ENCODE measurements around the gene UNCX.
"Not testable (repeated sequence)": the region's sequence is repeated elsewhere in the genome, so short reads cannot be mapped to it uniquely, and the experiment has no call there.

UNCX gene
- 0 to 1.1 (median 0) reads per million in 17 experiments for total RNA-seq

DNA sequence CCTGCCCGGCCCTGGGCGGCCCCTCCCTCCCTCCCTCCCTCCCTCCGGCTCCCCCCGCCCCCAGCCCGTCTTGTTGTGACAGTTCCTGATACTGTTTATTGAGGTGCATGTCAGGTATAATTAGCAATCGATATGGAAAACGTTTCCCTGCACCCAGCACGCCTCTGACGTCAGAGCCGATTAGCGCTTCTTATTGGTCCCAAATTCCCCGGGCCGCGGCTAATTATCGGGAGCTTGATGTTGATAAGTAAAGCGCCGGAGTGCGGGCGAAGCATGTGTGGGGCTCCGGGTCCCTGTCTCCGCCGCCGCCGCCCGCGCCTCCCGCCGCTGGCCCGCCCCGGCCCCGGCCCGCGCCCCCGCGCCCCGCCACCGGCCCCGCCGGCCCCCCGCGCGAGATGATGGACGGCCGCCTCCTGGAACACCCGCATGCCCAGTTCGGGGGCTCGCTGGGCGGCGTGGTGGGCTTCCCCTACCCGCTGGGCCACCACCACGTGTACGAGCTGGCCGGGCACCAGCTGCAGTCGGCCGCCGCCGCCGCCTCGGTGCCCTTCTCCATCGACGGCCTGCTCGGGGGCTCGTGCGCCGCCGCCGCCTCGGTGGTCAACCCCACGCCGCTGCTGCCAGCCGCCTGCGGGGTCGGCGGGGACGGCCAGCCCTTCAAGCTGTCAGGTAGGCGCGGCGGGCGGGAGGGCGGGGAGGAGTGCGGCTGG lies at the start of gene UNCX:
TSS of gene UNCX (plus strand) at position 250 of the 710 bp plus-strand sequence. CDS start at position 396, 146 bp downstream.
- DNase-seq, result no peak

DNA sequence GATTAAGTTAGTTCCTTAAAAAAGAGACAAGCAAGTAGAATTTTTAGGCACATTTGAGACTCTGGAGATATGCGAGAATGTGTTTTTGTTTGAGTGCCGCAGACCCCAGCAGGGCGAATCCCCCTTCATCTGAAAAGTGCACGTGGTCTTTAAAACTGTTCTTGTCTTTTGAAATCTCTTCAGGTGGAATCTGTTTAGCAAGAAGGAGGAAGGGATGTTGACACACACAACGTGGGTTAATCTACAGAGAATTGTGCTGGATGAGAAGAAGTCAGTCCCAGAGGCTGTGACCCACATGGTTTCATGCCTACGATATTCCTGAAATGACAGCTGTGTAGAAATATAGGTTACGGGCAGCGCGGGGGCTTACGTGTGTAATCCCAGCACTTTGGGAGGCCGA lies 45.5 kb upstream of the UNCX start:
- DNase-seq, result no peak

DNA sequence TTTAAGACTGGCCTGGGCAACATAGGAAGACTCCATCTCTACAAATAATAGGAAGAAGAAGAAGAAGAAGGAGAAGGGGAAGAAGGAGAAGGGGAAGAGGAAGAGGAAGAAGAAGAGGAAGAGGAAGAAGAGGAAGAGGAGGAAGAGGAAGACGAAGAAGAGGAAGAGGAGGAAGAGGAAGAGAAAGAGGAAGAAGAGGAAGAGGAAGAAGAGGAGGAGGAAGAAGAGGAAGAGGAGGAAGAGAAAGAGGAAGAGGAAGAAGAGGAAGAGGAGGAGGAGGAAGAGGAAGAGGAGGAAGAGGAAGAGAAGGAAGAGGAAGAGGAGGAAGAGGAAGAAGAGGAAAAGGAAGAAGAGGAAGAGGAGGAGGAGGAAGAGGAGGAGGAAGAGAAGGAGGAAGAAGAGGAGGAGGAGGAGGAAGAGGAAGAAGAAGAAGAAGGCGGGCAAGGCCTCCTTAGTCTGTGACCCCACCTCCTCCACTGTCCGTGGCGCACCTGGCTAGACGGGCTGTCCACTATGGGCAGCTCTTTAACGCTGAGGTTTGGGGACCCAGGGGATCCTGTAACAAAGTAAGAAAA lies 43.9 kb upstream of the UNCX start:
- peak in 1 of 4 experiments; percentile 1 for DNase-seq

DNA sequence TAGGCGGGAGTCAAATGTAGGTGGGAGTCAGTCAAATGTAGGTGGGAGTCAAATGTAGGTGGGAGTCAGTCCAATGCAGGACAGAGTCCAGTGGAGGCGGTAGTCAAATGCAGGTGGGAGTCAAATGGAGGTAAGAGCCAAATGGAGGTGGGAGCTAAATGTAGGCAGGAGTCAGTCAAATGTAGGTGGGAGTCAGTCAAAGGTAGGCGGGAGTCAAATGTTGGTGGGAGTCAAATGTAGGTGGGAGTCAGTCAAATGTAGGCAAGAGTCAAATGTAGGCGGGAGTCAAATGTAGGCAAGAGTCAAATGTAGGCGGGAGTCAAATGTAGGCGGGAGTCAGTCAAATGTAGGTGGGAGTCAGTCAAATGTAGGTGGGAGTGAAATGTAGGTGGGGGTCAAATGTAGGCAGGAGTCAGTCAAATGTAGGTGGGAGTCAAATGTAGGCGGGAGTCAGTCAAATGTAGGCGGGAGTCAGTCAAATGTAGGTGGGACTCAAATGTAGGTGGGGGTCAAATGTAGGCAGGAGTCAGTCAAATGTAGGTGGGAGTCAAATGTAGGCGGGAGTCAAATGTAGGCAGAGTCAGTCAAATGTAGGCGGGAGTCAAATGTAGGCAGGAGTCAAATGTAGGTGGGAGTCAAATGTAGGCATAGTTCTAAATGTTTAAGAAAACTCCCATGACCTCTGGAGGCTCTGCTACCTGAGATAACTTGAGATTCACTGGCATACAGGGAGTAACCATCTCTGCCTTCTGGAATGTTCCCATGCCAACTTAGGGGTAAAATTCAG lies 42.5 kb upstream of the UNCX start:
- no peak for DNase-seq

DNA sequence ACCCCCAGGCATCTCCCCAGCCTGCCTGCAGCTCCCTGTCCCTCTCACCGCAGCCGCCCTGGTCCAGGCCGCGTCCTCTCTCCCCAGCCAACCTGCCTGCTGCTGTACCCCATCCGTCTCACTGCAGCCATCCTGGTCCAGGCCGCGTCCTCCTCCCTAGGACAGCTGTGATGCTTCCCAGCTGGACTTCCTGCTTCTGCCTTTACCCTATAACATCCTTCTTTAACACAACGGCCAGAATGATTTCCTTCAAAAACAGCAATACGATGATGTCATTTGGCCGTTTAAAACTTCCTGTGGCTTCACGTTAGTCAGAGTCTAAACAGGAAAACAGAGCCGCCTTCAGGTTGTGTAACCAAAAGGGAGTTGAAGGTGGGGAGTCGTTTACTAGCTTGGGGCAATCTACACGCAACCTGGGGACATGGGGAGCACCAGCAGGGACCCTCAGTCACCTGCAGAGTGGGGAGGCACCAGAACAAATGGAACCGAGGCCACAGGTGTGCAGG lies 40.4 kb upstream of the UNCX start:
- DNase-seq, result peak; percentile 69 to 88 (median 76)

DNA sequence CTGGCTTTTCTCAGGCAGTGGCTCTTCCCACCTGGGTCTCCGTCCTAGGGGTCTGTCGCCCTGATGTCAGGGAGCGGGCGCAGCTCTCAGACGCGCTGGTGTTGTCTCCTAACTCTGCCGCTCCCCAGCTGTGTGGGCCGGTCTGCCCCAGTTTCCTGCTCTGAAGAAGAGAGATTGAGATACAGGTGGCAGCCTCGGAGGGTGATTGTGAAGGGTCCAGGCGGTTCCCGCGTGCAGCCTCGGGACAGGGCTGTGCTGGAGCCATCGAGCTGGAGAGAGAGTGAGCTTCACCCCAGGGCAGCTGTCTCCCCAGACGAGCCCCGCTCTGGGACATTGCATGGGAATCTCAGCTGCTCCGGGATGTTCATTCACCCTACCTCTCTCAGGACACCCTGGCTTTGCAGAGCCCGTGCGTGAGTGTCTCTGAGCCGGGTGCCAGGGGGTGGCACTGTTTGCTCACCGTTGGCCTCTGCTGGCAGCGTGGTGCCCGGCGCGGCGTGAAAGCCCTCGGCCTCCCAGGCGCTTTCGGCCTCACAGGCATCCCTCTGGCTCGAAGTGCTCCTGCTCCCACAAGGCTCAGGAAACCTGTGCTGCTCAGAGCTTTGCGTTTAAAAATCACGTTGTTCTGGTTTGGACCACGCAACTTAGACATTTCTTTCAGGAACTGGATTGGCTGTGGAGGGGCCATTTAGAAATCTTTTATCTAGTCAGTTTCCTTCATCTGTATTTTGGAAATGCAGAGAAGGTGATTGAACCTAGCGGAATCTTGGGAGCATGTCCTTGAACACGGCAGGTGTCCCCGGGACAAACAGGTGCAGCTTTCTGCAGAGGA lies 38.9 kb upstream of the UNCX start:
- peak; percentile 57 to 78 (median 62) for DNase-seq

DNA sequence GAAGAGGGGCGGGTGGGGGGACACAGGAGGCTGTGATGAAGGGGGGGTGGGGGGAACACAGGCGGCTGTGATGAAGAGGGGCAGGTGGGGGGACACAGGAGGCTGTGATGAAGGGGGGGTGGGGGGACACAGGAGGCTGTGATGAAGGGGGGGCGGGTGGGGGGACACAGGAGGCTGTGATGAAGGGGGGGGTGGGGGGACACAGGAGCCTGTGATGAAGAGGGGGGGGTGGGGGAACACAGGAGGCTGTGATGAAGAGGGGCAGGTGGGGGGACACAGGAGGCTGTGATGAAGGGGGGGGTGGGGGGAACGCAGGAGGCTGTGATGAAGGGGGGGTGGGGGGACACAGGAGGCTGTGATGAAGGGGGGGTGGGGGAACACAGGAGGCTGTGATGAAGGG lies 36.2 kb upstream of the UNCX start:
- not testable (repeated sequence) for DNase-seq

DNA sequence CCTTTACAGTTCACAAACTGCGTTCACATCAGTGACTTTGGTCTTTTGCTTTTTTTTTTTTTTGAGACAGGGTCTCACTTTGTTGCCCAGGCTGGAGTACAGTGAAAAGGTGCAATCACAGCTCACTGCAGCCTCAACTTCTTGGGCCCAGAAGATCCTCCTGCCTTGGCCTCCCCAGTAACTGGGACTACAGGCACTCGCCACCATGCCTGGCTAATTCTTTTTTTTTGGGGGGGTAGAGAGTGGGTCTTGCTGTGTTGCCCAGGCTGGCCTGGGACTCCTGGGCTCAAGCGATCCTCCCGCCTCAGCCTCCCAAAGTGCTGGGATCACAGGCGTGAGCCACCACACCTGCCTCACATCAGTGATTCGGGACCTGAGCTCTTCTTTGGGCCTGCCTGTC lies 35.7 kb upstream of the UNCX start:
- DNase-seq, result no peak

DNA sequence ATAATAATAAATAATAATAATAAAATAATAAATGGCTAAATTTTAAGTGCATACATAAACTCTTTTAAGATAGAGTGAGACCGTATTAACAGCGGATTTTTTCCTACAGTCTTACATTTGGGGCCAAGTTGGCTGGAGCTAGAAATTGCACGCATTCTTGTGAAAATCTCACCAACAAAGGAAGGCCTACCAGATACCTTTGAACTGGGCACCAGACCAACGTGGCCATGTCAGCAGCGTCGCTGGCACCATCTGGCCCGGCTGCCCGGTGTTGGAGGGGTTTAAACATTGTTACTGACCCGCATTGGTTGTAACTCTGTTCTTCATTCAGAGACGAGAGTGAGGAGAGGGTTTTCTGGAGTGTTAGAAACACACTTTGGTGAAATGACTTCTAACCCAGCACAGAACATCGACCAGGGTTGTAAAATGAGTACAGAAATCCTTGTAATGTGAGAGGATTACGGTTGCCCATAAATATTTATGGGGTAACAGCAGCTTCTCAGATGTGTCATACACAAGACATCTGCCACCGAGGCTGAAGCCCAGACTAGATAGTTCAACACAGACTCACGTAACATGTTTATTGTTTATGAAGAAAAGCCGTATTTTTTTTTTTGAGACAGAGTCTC lies 34.6 kb upstream of the UNCX start:
- DNase-seq, result no peak

DNA sequence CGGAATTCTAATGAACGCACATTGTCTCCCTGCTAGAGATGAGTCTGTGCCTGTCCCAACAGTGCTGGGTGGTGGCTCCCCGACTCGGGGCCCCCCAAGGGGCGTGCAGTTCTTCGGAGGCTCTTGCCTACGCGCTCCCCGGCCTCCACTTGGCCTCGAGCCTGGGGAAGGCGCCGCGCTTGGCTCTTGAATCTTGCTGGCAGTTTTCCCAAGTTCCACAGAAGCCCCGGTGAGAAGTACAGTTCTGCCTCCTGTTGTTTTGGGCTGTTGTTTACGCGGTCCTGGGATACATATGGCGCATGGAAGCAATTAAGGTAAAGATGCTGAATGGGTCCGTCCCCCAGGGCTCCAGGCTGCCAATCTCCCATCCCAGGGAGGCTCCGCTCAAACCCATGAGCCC lies 32.6 kb upstream of the UNCX start:
- no peak for DNase-seq

DNA sequence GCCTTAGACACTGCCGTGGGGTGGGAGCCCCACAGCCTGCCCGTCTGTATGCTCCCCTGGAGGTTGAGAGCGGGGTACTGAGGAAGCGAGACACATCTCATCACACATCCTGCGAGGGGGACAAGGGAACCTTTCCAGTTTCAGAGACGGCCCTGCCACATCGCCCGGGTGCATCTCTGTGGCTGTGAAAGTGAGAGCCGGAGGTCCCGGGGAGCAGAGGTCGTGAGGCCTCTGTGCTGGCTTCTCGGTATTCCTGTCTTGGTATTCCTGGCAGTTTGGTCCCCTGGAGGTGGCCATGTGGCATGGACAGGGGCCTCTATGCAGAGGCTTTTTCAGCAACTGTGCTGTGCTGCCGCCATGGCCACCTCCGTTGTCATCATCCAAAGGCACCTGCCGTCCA lies 30.8 kb upstream of the UNCX start:
- DNase-seq, result no peak

DNA sequence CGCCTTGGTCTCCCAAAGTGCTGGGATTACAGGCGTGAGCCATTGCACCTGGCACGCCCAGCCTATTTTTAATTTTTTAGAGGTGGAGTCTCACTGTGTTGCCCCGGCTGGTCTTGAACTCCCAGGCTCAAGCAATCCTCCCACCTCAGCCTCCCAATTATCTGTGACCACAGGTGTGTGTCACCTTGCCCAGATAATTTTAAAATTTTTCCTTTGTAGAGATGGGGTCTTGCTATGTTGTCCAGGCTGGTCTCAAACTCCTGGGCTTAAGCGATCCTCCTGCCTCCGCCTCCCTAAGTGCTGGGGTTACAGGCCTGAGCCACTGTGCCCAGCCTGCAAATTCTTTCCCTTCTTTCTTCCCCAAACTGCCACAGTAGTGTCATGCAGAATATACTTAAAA lies 29.8 kb upstream of the UNCX start:
- not testable (repeated sequence) for DNase-seq

DNA sequence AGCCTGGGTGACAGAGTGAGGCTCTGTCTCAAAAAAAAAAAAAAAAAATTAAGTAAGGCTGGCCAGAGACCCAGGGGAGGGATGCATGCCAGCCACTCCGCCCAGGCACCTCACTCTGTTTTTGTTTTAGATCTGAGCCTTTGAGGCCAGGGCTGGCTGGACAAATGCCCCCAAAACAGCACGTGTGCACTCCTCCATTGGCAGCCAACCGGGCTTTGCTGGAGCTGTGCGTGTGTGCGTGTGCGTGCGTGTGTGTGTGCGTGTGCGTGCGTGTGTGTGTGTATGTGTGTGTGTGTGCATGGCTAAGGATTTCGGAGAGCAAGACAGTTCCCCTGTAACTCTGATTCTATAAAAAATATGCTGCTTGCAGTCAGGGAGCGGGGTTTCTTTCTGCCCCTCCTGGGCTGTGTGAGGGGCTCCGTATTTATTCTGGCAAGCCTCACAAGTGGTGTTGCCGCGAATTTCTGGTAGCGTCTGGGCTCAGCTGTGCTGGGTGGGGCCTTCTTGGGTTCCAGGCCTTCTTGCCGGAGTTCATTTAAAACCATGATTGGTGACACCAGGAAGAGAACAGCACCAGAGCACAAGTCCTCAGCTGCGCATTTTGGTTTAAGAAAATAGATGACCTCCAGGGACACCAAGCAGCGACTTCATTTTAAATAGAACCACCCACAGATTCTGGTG lies 28.1 kb upstream of the UNCX start:
- DNase-seq, result no peak

DNA sequence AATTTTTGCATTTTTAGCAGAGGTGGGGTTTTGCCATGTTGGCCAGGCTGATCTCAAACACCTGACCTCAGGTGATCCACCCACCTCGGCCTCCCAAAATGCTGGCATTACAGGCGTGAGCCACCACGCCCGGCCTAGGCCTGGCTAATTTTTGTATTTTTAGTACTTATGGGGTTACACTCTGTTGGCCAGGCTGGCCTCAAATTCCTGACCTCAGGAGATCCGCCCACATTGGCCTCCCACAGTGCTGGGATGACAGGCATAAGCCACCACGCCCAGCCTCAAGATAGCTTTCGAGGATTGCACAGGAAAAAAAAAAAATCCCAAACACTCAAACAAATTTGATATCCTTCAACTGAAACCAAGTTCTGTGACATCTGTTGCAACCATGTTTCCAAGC lies 26.9 kb upstream of the UNCX start:
- DNase-seq, result not testable (repeated sequence)

DNA sequence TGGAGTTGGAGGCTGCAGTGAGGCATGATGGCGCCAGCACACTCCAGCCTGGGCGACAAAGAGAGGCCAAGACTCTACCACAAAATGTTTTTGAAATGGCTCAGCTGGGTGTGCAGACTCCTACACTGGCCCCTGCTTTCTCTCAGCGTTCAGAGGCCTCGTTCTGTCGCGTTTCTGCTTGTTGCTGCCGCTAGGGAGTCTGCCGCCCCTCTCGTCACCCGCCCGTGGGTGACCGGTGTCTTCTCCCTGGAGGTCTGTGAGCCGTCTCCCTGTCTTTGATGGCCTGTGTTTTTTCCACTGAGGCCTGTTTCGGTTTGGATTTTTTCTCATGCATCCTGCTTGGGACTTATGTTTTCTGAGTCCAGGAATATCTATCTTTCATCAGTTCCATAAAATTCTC lies 23.6 kb upstream of the UNCX start:
- DNase-seq, result no peak

DNA sequence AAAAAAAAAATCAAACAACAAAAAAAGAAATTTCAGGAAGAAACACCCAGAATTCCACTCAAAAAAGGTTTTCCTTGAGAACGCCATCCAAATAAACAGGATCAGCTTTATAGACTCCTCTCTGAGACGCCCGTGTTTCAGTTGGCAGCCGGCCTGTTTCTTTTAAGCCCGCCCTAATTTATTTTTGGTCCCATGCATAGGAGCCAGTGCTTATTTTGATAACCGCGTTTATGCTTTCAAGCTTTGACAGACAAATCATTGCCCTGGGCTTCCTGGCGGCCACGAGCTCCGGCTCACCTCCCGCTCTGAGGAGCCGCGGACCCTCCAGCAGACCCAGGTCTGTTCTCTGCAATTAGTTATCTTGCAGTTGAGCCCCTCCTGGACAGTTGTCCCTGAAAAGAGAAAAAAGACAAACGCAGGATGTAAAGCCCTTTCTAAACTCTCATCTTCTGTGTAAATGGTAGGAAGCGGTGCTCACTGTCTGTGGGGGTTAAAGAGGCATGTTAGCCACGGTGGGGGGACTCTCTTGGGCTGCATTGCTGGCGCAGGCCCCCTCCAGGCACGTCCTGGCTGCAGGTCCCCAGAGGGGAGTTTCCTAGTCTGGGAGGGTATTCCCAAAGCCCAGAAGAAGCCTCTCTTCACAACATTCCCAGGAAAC lies 22.2 kb upstream of the UNCX start:
- DNase-seq, result no peak

DNA sequence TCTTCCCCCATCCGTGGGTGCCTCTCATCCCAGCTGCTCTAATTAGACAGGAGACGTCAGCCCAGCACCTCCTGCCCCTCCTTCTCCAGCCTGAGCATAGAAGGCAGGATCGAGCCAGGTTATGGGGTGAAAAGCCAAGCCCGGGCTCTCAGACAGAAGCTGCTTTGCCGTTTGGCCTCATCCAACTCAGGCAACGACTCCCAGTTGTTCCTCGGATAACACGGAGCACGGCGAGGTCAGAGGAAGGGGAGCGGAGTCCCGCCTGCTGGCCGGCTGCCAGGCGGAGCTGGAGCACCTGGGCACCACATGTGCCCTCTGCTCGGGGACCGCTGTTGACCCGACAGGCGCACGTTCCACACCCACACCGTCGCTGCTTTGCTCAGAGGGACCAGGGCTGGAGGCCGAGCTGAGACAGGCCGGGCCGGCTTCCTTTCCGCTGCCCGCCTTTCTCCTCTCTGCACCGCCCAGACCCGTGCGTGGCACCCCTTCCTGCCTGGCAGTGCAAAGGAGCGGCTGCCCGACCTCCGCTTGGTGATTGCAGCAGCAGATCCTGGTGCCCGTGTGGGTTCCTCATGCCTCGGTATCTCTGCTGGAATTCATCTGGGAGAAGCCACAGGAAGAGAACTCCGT lies 21.6 kb upstream of the UNCX start:
- no peak for DNase-seq

DNA sequence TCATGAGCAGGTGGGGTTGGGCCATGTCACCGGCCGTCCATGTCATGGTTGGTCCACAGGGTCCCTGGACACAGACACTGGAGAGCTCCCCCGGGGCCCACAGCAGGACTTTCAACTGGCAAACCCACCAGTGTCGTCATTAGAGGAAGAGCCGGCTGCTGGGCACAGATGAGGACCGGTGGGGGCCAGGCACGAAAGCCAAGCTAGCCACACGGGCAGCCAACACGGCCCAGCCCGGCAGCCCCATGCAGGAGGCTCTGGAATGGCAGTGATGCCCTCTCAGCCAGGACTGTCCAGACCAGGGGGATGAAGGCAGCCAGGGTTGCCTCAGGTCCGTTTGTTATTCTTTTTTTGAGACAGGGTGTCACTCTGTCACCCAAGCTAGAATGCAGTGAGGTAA lies 21.1 kb upstream of the UNCX start:
- DNase-seq, result no peak

DNA sequence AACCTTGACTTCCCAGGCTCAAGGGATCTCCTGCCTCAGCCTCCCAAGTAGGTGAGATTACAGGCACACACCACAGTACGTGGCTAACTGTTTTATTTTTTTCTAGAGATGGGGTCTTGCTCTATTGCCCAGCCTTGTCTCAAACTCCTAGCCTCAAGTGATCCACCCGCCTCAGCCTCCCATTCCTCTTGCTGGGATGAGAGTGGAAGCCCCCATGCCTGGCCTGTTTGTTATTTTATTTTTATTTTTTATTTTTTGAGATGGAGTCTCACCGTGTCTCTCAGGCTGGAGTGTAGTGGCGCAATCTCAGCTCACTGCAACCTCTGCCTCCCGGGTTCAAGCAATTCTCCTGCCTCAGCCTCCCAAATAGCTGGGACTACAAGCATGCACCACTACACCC lies 20.6 kb upstream of the UNCX start:
- DNase-seq, result not testable (repeated sequence)

DNA sequence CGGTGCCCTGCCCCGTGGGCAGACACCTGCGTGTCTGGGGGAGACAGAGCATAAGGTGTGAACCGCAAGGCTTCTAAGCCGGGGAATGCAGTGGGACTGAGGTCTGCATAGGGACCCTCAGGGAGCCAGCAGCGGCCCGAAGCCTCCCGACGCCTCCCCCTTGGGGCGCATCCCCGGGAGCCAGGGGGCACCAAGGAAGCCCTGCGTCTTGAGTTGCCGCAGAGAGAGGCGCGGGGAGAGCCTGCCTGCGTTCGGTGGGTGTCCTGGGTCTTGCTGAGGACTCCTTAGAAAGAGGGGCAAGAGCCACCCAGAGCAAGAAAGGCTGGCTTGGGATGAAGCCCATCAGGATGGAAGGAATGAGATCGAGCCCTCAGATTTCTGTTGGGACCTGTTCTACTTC lies 18.2 kb upstream of the UNCX start:
- no peak for DNase-seq

All from suppressor macrophage (primary cell).